ENCODE results near the gene TPSG1. TPM values are rescaled to one million over a fixed set of nuclear protein-coding genes. Genes with fewer than 3 reads are reported as not detected.

The TPSG1 gene
- total and polyA plus RNA-seq, 8 donors = 0.10 to 22.9 (median 1.2) TPM; not detected in 5

GRCh38 chr16:1213231-1213630, 11.8 kb downstream of the TPSG1 start:
- DNase-seq = no peak
- no peak overlapping the region for H3K27ac ChIP-seq
- no peaks in the 10 kb centered on the region for H3K4me1 ChIP-seq
- H3K27me3 ChIP-seq = no peaks in the 10 kb centered on the region
- H3K9me3 ChIP-seq = no peaks in the 10 kb centered on the region
- intact Hi-C loops (cut with DNase I; ENCODE audit: low total_unique reads) = no loop called here
- H3K36me3 ChIP-seq = peaks cover 15 to 100% (median 92%) of the 10 kb centered on the region in 4 donors
- 71 to 85% (median 78%) methylated on average over 4 to 8 of the region's 8 CpGs for WGBS, 5 donors
- H3K4me3 ChIP-seq = no peak overlapping the region
- TF ChIP-seq POLR2A (IDR thresholded peaks at IDR 0.05) (no peak), EP300 (IDR thresholded peaks at IDR 0.05) (no peak), POLR2AphosphoS5 (IDR thresholded peaks at IDR 0.05) (no peak), CTCF (IDR thresholded peaks at IDR 0.05) (no peak)

- TF ChIP-seq POLR2A (IDR thresholded peaks at IDR 0.05) (no peak), POLR2AphosphoS5 (IDR thresholded peaks at IDR 0.05) (no peak), EP300 (IDR thresholded peaks at IDR 0.05) (no peak), CTCF (IDR thresholded peaks at IDR 0.05) (no peak)
- no peak overlapping the region for H3K4me3 ChIP-seq
- H3K9me3 ChIP-seq = no peaks in the 10 kb centered on the region
- no peaks in the 10 kb centered on the region for H3K4me1 ChIP-seq
- DNase-seq = no peak
- no peak overlapping the region for H3K27ac ChIP-seq
- no peaks in the 10 kb centered on the region for H3K27me3 ChIP-seq
- peaks cover 15 to 100% (median 91%) of the 10 kb centered on the region in 4 donors for H3K36me3 ChIP-seq
- intact Hi-C loops (cut with DNase I; ENCODE audit: low total_unique reads) = no loop called here
- WGBS, 5 donors = 85 to 93% (median 85%) methylated on average over 18 to 40 of the region's 40 CpGs
Observed at GRCh38 chr16:1212616-1213194, 12.4 kb downstream of the TPSG1 start.

- Histone ChIP-seq H3K36me3 (peaks cover 15 to 100% (median 86%) of the 10 kb centered on the region in 4 donors), H3K27me3 (no peaks in the 10 kb centered on the region), H3K27ac (no peak overlapping the region), H3K9me3 (no peaks in the 10 kb centered on the region), H3K4me1 (no peaks in the 10 kb centered on the region), H3K4me3 (no peak overlapping the region)
- DNase-seq = no peak
- 90 to 94% (median 94%) methylated on average over 47 to 65 of the region's 65 CpGs for whole genome bisulfite sequencing, 5 donors
- TF ChIP-seq EP300 (IDR thresholded peaks at IDR 0.05) = no peak
- TF ChIP-seq CTCF (IDR thresholded peaks at IDR 0.05) = no peak
- TF ChIP-seq POLR2A (IDR thresholded peaks at IDR 0.05) = no peak
- no peak for TF ChIP-seq POLR2AphosphoS5 (IDR thresholded peaks at IDR 0.05)
- intact Hi-C loops (cut with DNase I; ENCODE audit: low total_unique reads) = no loop called here
Observed at GRCh38 chr16:1211451-1212268, 13.4 kb downstream of the TPSG1 start.

GRCh38 chr16:1210461-1210860, 14.6 kb downstream of the TPSG1 start:
- Histone ChIP-seq H3K27ac (no peak overlapping the region), H3K36me3 (peaks cover 15 to 100% (median 87%) of the 10 kb centered on the region in 4 donors), H3K9me3 (no peaks in the 10 kb centered on the region), H3K4me3 (no peak overlapping the region), H3K27me3 (peaks cover 0 to 6% (median 4%) of the 10 kb centered on the region in 3 donors), H3K4me1 (no peaks in the 10 kb centered on the region)
- TF ChIP-seq POLR2AphosphoS5 (IDR thresholded peaks at IDR 0.05) (no peak), POLR2A (IDR thresholded peaks at IDR 0.05) (no peak), CTCF (IDR thresholded peaks at IDR 0.05) (no peak), EP300 (IDR thresholded peaks at IDR 0.05) (no peak)
- intact Hi-C loops (cut with DNase I; ENCODE audit: low total_unique reads) = no loop called here
- no peak for DNase-seq
- WGBS, 5 donors = 86 to 90% (median 89%) methylated on average over 18 to 23 of the region's 23 CpGs

Measured in stomach (tissue), 9 donors.